Measurements from ENCODE around the gene ANKMY1.

DNA sequence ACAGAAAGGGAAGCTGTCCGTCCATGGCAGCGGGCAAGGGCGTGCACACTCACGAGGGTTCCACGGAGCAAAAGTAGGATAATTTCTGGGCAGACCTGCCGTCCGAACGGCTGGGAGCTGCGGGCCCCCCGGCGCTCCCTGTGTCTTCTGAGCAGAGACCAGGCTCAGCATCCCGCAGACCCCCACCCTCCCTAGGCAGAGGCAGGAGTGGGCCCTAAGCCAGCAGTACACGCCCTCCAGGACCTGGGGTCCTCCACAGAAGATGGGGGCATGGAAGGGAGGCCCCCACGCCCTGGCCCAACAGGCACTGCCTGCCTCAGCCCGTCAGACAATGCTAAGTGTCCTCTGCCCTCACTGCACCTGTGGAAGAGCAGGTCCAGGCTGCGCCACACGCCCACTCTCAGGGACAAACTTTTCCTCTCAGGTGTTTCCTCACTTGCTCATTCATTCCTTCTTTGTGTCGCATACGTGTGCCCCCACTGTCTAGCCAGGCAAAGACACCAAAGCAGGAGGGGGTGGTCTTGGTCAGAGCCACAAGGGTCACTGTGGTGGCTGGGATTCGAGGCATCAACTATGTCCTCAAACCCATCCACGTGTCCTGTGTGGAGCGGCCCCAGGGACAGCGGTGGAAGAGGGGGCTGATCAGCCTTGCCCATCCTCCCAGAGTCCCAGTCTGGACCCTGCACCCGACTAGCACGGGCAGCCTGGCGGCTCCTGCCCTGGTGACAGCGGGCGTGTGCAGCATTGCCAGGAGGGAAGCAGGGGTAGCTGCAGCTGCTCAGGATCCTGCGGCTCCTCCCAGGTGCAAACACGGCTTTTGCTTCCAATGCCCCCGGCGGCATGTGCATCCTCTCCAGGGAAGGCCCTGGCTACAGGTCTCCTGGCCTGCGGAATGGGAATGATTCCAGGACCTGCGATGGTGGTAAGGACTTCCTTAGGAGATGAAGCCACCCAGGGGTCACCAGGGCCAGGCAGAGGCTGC is 124.7 kb downstream of the ANKMY1 start:
- TF ChIP-seq EZH2 (IDR thresholded peaks at IDR 0.05; ENCODE audit: borderline replicate concordance) (no peak), EZH2phosphoT487 (IDR thresholded peaks at IDR 0.05; ENCODE audit: low read depth, severe bottlenecking, unreplicated experiment) (no peak)

Measured in hepatocyte (in vitro differentiated cells).